H4 (cell line): ENCODE results near the gene ARFIP2. TPM values are rescaled to one million over a fixed set of nuclear protein-coding genes. Genes with fewer than 3 reads are reported as not detected.
A peak's percentile ranks its signal among the peaks of the same experiment; 100 is the strongest.

ENCODE experiments used
- DNase-seq: peaks from one replicate; pipeline ENCODE4 v3.0.0-alpha.2; 2015; ENCODE audit warnings: low spot score
- total RNA-seq: library from RNA; depleted of rRNA; stranded (reverse); fragments of >200 nt; shearing (Covaris generic); gene quantifications from 2 replicates; pipeline ENCODE4 v1.2.3, GENCODE V29; 2014

ARFIP2 gene
- total RNA-seq, 1 experiment from 2014 or later, result 92.4 TPM

GRCh38 chr11:6482441-6482840 is 1.3 kb upstream of the ARFIP2 start:
- no peak for DNase-seq

GRCh38 chr11:6481924-6482275 is 769 bp upstream of the ARFIP2 start:
- DNase-seq, result no peak

- no peak for DNase-seq
Measured at GRCh38 chr11:6480299-6480914, 724 bp downstream of the ARFIP2 start.

- no peak for DNase-seq
Measured at GRCh38 chr11:6476571-6476970, 4.6 kb downstream of the ARFIP2 start.

DNA sequence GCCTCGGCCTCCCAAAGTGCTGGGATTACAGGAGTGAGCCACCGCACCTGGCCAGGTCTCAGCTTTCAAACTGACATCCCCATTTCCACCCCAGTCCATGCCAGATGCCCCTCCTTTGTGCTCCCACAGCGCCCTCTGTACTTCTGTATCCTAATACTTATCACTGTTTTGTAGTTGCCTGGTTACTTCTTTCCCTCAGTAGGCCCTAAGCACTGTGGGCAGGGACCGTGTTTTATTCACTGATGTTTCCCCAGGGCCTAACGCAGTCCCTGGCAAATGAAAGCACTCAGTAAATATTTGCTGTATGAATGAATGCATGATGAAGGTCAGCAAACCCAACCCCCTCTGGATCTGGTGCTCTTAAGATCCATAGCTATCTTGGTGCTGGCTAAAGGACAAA is 5.2 kb downstream of the ARFIP2 start:
- DNase-seq, result no peak

GRCh38 chr11:6474806-6475500 is 6.2 kb downstream of the ARFIP2 start:
- no peak for DNase-seq

- DNase-seq, result no peak
Measured at GRCh38 chr11:6474413-6474792, 6.7 kb downstream of the ARFIP2 start.

DNA sequence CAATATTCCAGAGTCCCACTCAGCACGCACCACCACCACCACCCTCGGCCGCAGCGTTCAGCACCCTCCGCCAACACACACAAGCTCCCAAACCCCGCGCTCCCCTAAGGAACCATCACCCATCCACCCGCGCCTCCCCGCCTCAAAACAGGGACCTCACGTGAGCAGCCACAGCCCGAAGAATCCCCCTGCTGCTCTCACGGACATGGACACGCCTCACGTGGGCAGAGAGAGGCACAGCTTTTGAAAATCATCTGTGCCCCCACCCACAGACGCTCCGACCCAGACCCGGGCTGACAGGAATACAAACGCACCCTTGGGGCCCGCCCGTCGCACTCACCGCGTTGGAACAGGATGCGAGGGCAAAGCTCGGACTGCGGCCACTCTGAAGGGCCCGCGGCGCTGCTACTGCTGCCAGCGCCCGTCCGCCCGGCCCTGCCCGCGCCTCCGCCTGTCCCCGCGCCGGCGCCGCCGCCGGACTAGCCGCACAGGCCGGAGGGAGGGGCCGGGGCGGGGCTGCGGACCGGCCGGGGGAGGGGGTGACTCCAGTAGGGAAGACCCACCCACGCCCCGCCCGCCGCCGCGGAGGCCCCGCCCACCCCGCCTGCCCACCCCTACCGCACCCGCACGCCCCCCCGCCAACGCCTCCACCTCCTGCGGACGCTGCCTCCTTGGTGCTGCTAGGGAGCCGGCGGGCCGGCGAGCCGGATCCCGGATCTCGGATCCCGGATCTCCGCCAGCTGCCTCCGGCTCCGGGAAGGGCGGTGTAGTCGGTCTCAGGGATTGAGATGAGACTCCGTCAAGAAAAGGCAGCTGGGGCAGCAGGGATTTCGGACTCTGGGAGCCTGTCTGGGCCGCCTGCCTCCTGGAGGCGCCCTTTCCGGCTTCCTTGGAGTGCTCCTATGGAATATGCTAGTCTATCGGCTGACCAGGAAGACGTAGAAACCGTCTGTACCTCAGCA is 7.4 kb downstream of the ARFIP2 start, which contains the start of gene TRIM3:
TSS of gene TRIM3 (minus strand) at position 491 of the 962 bp plus-strand sequence. CDS start 8,246 bp downstream, outside the sequence.
- DNase-seq, result peak; percentile 80

DNA sequence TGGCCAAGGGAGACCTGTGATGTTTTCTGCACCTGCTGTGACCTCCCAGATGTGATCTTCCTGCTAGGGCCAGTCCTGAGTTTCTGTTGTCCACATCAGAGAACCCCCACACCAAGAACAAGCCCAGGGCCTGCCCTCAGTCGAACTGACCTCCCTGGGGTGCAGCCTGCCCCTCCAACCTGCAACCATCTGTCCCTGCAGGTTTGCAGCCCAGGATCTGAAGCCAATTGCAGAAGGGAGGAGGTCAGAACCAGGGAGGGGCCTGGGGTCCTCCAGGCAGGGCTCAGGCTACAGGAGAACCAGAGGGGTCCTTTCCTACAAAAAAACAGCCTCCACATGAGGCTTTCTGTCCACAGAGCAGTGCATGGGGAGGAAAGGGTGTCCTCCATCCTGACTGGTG is 8.2 kb downstream of the ARFIP2 start:
- DNase-seq, result no peak

- no peak for DNase-seq
Measured at GRCh38 chr11:6469599-6469998, 11.5 kb downstream of the ARFIP2 start.

DNA sequence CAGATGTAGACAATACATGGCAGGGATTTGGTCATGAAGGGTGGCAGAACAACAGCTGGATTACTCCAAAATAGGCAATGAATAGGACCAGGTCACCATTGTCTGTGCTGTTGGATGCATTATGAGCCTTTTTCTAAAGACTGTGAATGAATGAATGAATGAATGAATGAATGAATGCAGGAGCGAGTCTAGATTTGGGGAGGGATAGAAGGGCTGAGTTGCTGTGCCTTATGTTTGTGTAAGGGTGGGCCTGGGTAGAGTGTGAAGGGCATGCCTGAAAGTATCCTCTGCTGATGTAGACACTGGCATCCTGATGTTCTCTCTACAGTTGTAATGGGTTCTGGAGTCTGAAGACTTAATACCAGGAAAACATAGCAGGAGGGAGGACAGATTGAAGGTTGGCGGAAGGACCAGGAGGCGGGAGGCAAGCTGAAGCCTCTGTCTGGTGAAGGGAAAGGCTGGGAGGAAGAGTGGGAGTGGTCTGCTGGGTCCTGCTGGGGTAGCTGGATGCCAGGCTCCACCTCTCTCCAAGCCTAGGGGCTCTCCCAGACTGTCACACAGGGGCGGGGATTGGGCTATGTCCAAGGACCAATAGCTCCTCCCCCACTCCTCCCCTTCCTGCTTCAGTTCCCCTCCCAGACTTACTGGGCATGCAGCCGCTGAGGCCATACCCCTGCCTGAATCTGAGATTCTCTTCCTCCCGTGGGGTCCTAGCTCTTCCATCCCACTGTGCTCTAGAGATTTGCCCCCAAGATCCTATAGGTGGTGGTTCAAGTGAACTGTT is 12.2 kb downstream of the ARFIP2 start:
- peak; percentile 63 for DNase-seq

GRCh38 chr11:6459099-6459450 is 22.1 kb downstream of the ARFIP2 start:
- DNase-seq, result no peak

GRCh38 chr11:6458352-6459098 is 22.6 kb downstream of the ARFIP2 start:
- no peak for DNase-seq

DNA sequence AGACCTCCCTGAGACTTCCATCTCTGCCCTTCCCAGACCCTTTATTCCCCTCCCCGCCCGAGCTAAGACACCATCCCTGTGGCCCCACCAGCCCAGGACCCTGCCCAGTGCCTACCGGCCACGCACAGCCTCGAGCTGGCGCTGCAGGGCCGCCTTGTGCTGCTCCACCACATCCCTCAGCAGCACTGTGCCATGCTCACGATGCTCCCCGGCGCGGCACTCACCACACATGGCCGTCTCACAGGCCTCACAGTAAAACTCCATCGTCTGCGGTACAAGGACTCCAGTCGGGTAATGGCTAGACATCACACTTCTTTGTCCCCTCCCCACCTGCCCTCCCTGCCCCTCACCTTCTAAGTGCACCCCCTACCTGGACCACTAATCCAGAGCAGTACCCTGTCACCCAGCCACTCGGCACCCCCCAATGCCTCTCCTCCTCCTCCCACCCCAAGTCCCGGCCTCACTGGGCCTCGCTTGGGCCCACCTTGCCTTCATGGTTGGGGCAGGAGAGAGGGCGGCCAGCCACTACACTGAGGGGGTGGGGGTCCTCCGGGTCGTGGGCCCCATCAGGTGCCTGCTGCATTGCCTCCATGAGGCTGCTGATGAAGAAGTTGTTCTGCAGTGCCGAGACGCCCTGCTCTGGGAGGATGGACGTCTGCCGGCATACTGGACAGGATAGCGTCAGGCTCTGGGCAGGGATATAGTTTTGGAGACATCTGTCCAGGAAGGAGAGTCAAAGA is 23.4 kb downstream of the ARFIP2 start:
- no peak for DNase-seq

GRCh38 chr11:6456361-6457073 is 24.6 kb downstream of the ARFIP2 start:
- no peak for DNase-seq

GRCh38 chr11:6455070-6455469 is 26.1 kb downstream of the ARFIP2 start:
- DNase-seq, result no peak

DNA sequence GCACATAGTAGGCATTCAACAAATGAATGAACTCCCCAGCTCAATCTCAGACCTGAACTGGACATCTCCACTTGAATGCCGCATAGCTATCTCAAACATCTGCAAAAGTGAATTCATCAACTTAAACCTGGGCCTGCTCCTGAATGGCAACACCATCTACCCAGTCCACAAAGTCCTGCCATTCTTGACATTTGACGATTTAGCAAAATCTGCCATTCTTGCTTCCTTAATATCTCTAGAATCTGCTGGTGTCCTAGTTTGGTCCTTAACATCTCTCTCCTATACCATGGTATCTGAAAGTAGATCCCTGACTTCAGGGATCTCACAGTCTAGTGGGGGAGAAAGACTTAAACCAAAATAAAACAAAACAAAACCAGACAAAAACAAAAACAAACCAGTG is 28.0 kb downstream of the ARFIP2 start:
- DNase-seq, result no peak

- no peak for DNase-seq
Measured at GRCh38 chr11:6452219-6452618, 28.9 kb downstream of the ARFIP2 start.

GRCh38 chr11:6448574-6448973 is 32.6 kb downstream of the ARFIP2 start:
- DNase-seq, result no peak
